GM12878 (cell line): Measurements from ENCODE around the gene USH1G. TPM values are rescaled to one million over a fixed set of nuclear protein-coding genes. Genes with fewer than 3 reads are reported as not detected.

Experiments used
- ATAC-seq: fragments of 200-7000 bp; cut with Tn5 transposase; 3 replicates; pipeline ENCODE4 v1.9.1; 2020; ENCODE audit warnings: mild to moderate bottlenecking, moderate library complexity
- BruUV-seq: library from RNA; stranded (reverse); fragments of 400-500 nt; replicated peaks from 2 replicates; lab custom pipeline; 2021; lab: Mats Ljungman, UMichigan
- CTCF ChIA-PET: fragments of 300-600 bp; sonication (Branson Sonifier 250); formaldehyde crosslinking; extraction: SDS; loops from one replicate; lab custom pipeline; 2021; ENCODE audit warnings: inconsistent platforms; lab: Yijun Ruan, JAX
- POLR2A ChIA-PET: fragments of 350-600 bp; formaldehyde crosslinking; extraction: SDS; loops from one replicate; lab custom pipeline; 2021; ENCODE audit warnings: inconsistent platforms; lab: Charles Lee
- RAD21 ChIA-PET: fragments of 300-600 bp; sonication (Branson Sonifier 250); formaldehyde crosslinking; loops from one replicate; lab custom pipeline; 2023; ENCODE audit warnings: antibody characterized with exemption; ENCODE audit not compliant: unreplicated experiment; lab: Charles Lee
- SMC1A ChIA-PET: fragments of 300-600 bp; sonication (Branson Sonifier 250); formaldehyde crosslinking; loops from one replicate; lab custom pipeline; 2023; ENCODE audit not compliant: unreplicated experiment, uncharacterized antibody; lab: Charles Lee
- DNase-seq: peaks from one replicate; pipeline ENCODE4 v3.0.0-alpha.2; 2011; ENCODE audit warnings: low read depth, low spot score
- FAIRE-seq: peaks from 3 replicates; lab custom pipeline; 2011; peaks lifted over from hg19 to GRCh38; lab: Jason Lieb, UNC
- H2AFZ ChIP-seq: 2 replicates; pipeline ENCODE4 v1.6.0; 2011; ENCODE audit warnings: low read depth, low read length, control low read depth; ENCODE audit not compliant: control insufficient read depth
- H3K27ac ChIP-seq: 2 replicates; pipeline ENCODE4 v1.5.1; 2011; ENCODE audit warnings: control low read depth; ENCODE audit not compliant: control insufficient read depth, insufficient read depth
- H3K27me3 ChIP-seq, 2 experiments: replicated peaks in 1 of 2; 2 replicates each; pipeline versions ENCODE4 v1.6.0 to v1.6.1; 2011; ENCODE audit warnings: low read length in 1 of 2; ENCODE audit not compliant: control insufficient read depth in 2 of 2, insufficient read depth in 2 of 2
- H3K36me3 ChIP-seq, 2 experiments: 2 replicates each; pipeline ENCODE4 v1.5.1; 2011; ENCODE audit warnings: low read length in 1 of 2; ENCODE audit not compliant: control insufficient read depth in 2 of 2, insufficient read depth in 2 of 2
- H3K4me1 ChIP-seq: 2 replicates; pipeline ENCODE4 v1.6.1; 2011; ENCODE audit warnings: mild to moderate bottlenecking, low read length, moderate library complexity, mixed read lengths; ENCODE audit not compliant: control insufficient read depth, insufficient read depth
- H3K4me2 ChIP-seq: 2 replicates; pipeline ENCODE4 v1.6.0; 2011; ENCODE audit warnings: control low read depth; ENCODE audit not compliant: control insufficient read depth, insufficient read depth
- H3K4me3 ChIP-seq: fragments of 200-600 bp; sonication (generic); 2 replicates; pipeline ENCODE4 v1.5.1; 2016
- H3K79me2 ChIP-seq: 2 replicates; pipeline ENCODE4 v1.6.0; 2011; ENCODE audit warnings: low read length; ENCODE audit not compliant: control insufficient read depth, insufficient read depth
- H3K9ac ChIP-seq: 2 replicates; pipeline ENCODE4 v1.8.0; 2011; ENCODE audit warnings: low read length, control low read depth, mixed read lengths; ENCODE audit not compliant: control insufficient read depth, insufficient read depth
- H3K9me3 ChIP-seq: replicated peaks from 3 replicates; pipeline ENCODE4 v1.5.1; 2011; ENCODE audit warnings: mild to moderate bottlenecking, low read length; ENCODE audit not compliant: control insufficient read depth, insufficient read depth
- H4K20me1 ChIP-seq: 2 replicates; pipeline ENCODE4 v1.6.0; 2011; ENCODE audit not compliant: control insufficient read depth, insufficient read depth
- BHLHE40 ChIP-seq, 2 experiments: fragments of 450-650 bp in 1 of 2; IDR thresholded peaks; 2 replicates each; pipeline ENCODE4 v1.6.1; 2011 to 2017; ENCODE audit warnings: low read depth in 2 of 2, borderline replicate concordance in 1 of 2, improper control_type of control experiment in 1 of 2, low read length in 1 of 2, mild to moderate bottlenecking in 1 of 2
- DPF2 ChIP-seq: fragments of 450-650 bp; IDR thresholded peaks from 2 replicates; pipeline ENCODE4 v1.6.1; 2017; ENCODE audit warnings: mild to moderate bottlenecking
- EGR1 ChIP-seq, 2 experiments: IDR thresholded peaks; 1 replicate in 1 of 2; 2 replicates in 1 of 2; pipeline ENCODE4 v1.6.1; 2011 to 2012; ENCODE audit warnings: low read depth in 2 of 2, low read length in 2 of 2, borderline replicate concordance in 1 of 2, mild to moderate bottlenecking in 1 of 2, moderate library complexity in 1 of 2
- EP300 ChIP-seq, 2 experiments: fragments of 150-350 bp in 1 of 2; IDR thresholded peaks; 2 replicates each; pipeline ENCODE4 v1.6.1; 2011 to 2012; ENCODE audit warnings: low read depth in 2 of 2, low read length in 2 of 2, borderline replicate concordance in 1 of 2, improper control_type of control experiment in 1 of 2, inconsistent platforms in 1 of 2; ENCODE audit not compliant: control insufficient read depth in 1 of 2
- NFIC ChIP-seq: IDR thresholded peaks from 2 replicates; pipeline ENCODE4 v1.6.1; 2012; ENCODE audit warnings: low read depth, mild to moderate bottlenecking, inconsistent platforms, low read length, moderate library complexity
- SUZ12 ChIP-seq: fragments of 200-600 bp; sonication (generic); IDR thresholded peaks from one replicate; pipeline ENCODE4 v1.6.1; 2018; ENCODE audit warnings: antibody characterized with exemption, mild to moderate bottlenecking; ENCODE audit not compliant: unreplicated experiment
- WGBS: methylation state at CpG from one replicate; pipeline ENCODE4 v1.1.6; 2016; ENCODE audit warnings: low lambda C conversion rate; ENCODE audit not compliant: insufficient replicate concordance, insufficient coverage; ENCODE audit errors: missing lambda C conversion rate; 5-methylcytosine and 5-hydroxymethylcytosine counted together
- in situ Hi-C: fragments of 300-500 bp; cut with MboI; formaldehyde crosslinking; loops from 9 replicates; pipeline ENCODE4 v1.14.3; 2018; ENCODE audit warnings: mixed read lengths
- intact Hi-C: fragments of 100-400 bp; cut with micrococcal nuclease; formaldehyde crosslinking; loops from one replicate; pipeline ENCODE4 v1.14.2; 2022; ENCODE audit not compliant: unreplicated experiment
- polyA plus RNA-seq, 11 experiments: library from polyadenylated mRNA; depleted of rRNA in 4 of 11; unstranded in 6 of 11; stranded (reverse) in 5 of 11; fragments of >200 nt; fragmentation: Nextera tagmentation in 4 of 11; fragmentation: Illumina TruSeq in 1 of 11; extraction: Ambion mirVana in 4 of 11; extraction: Trizol in 1 of 11; gene quantifications; 1 replicate in 1 of 11; 2 replicates in 10 of 11; pipeline versions ENCODE4 v1.2.1 to v1.2.3, GENCODE V29; 2011 to 2016; ENCODE audit warnings: inconsistent platforms in 2 of 11, missing spikeins in 2 of 11, low read depth in 1 of 11
- total RNA-seq, 4 experiments: library from RNA; depleted of rRNA in 3 of 4; stranded (reverse); fragments of >200 nt in 3 of 4; fragmentation: Illumina TruSeq in 1 of 4; extraction: Trizol in 1 of 4; gene quantifications; 2 replicates each; pipeline versions ENCODE4 v1.2.1 to v1.2.3, GENCODE V29; 2013 to 2021

Gene USH1G
- total and polyA plus RNA-seq, 10 of the 15 experiments (the other 5 are each of a cell fraction or from before 2014, with no cell fraction given) = 0.05 to 0.62 (median 0.09) TPM; not detected in 7

- H4K20me1 ChIP-seq = no peaks in the 10 kb centered on the region
- peak within 1 kb of the TSS; percentile 83 for H3K4me2 ChIP-seq
- FAIRE-seq (no peak), DNase-seq (no peak), ATAC-seq (peak; percentile 90)
- ChIA-PET SMC1A (interaction anchor here (1.7 kb wide), 1 partner anchor 11 kb away, joined by 6 read pairs; no protein-coding TSS in a partner anchor), RAD21 (interaction anchor here (1.0 to 1.6 kb wide), 2 partner anchors 11 to 41 kb away, joined by 3 to 6 read pairs; no protein-coding TSS in a partner anchor), POLR2A (interaction anchor here (0.6 to 1.5 kb wide), 2 partner anchors 11 to 149 kb away, joined by 3 read pairs; no protein-coding TSS in a partner anchor), CTCF (interaction anchor here (1.2 to 12.7 kb wide), 3 partner anchors 10 to 41 kb away, joined by 4 to 92 read pairs (median 5); partner anchors contain the start of gene MRPL58)
- H3K4me1 ChIP-seq = no peaks in the 10 kb centered on the region
- H3K27me3 ChIP-seq = peaks cover 7 to 11% of the 10 kb centered on the region in 2 experiments; a peak in 3 of 4 replicates
- no peaks in the 10 kb centered on the region for H3K79me2 ChIP-seq
- no peak within 1 kb of the TSS for H3K27ac ChIP-seq
- H3K9me3 ChIP-seq = no peaks in the 10 kb centered on the region
- WGBS = 9% methylated on average over 15 of the region's 95 CpGs
- in situ Hi-C loops (no loop called here), intact Hi-C loops (no loop called here)
- no peaks in the 10 kb centered on the region for H3K36me3 ChIP-seq
- 0 out of 2 replicates have a peak within 1 kb of the TSS, but pooled peaks have one; percentile 55 for H3K4me3 ChIP-seq
- H2AFZ ChIP-seq = peak within 1 kb of the TSS; percentile 28
- TF ChIP-seq NFIC (no peak), SUZ12 (peak; percentile 37), BHLHE40 (IDR thresholded peaks at IDR 0.05; ENCODE audit: borderline replicate concordance in 1 of 2, low read depth in 2 of 2, low read length in 1 of 2) (peak in 1 of 2 experiments; percentile 45; a peak in 1 of 4 replicates), EP300 (IDR thresholded peaks at IDR 0.05; ENCODE audit: borderline replicate concordance in 1 of 2, control insufficient read depth in 1 of 2, low read depth in 2 of 2, low read length in 2 of 2) (no peak), DPF2 (no peak), EGR1 (IDR thresholded peaks at IDR 0.05; ENCODE audit: borderline replicate concordance in 1 of 2, low read depth in 2 of 2, low read length in 2 of 2) (peak in 1 of 2 experiments; percentile 43; a peak in 1 of 3 replicates)
- BruUV-seq = no TSS peak
- H3K9ac ChIP-seq = no peak within 1 kb of the TSS
Observed at GRCh38 chr17:74972107-74972972, 49.3 kb upstream of the USH1G start, which contains the start of gene HID1. Gene HID1 (minus strand): TSS chr17:74972759. CDS start chr17:74972656, 103 bp downstream.
